Keratinocyte (primary cell): ENCODE data around the gene SEMA3C. TPM values are rescaled to one million over a fixed set of nuclear protein-coding genes. Genes with fewer than 3 reads are reported as not detected.
A peak's percentile ranks its signal among the peaks of the same experiment; 100 is the strongest.

ENCODE experiments used
- DNase-seq: peaks from one replicate; pipeline ENCODE4 v3.0.0-alpha.2; 2011; ENCODE audit warnings: low read depth, missing footprints, low spot score
- FAIRE-seq: peaks from 2 replicates; lab custom pipeline; 2011; peaks lifted over from hg19 to GRCh38; lab: Jason Lieb, UNC
- H2AFZ ChIP-seq: 2 replicates; pipeline ENCODE4 v1.6.0; 2012; ENCODE audit warnings: low read length, control low read depth, inconsistent platforms; ENCODE audit not compliant: control insufficient read depth
- H3K27ac ChIP-seq: 2 replicates; pipeline ENCODE4 v1.5.1; 2011; ENCODE audit warnings: low read length; ENCODE audit not compliant: control insufficient read depth, insufficient read depth
- H3K27me3 ChIP-seq: 3 replicates; pipeline ENCODE4 v1.6.0; 2011; ENCODE audit warnings: low read length; ENCODE audit not compliant: control insufficient read depth, insufficient read depth; ENCODE audit errors: extremely low read depth
- H3K36me3 ChIP-seq, 2 experiments: 2 replicates in 1 of 2; 3 replicates in 1 of 2; pipeline ENCODE4 v1.5.1; 2011; ENCODE audit warnings: low read length in 2 of 2, mild to moderate bottlenecking in 1 of 2; ENCODE audit not compliant: control insufficient read depth in 2 of 2, insufficient read depth in 2 of 2; ENCODE audit errors: extremely low read depth in 1 of 2
- H3K4me1 ChIP-seq: 3 replicates; pipeline ENCODE4 v1.5.1; 2011; ENCODE audit warnings: low read length; ENCODE audit not compliant: control insufficient read depth, insufficient read depth; ENCODE audit errors: extremely low read depth
- H3K4me2 ChIP-seq: 3 replicates; pipeline ENCODE4 v1.6.0; 2011; ENCODE audit warnings: low read depth, low read length; ENCODE audit not compliant: control insufficient read depth, insufficient read depth; ENCODE audit errors: extremely low read depth
- H3K4me3 ChIP-seq, 3 experiments: fragments of 200-600 bp in 1 of 3; sonication (generic) in 1 of 3; 2 replicates in 2 of 3; 3 replicates in 1 of 3; pipeline ENCODE4 v1.5.1; 2011 to 2016; ENCODE audit warnings: low read length in 3 of 3, mild to moderate bottlenecking in 3 of 3, control low read depth in 2 of 3, inconsistent platforms in 1 of 3, low read depth in 1 of 3, mixed read lengths in 1 of 3, mixed run types in 1 of 3, moderate library complexity in 1 of 3; ENCODE audit not compliant: control insufficient read depth in 2 of 3, insufficient read depth in 2 of 3; ENCODE audit errors: extremely low read depth in 1 of 3
- H3K79me2 ChIP-seq: 2 replicates; pipeline ENCODE4 v1.6.0; 2012; ENCODE audit warnings: low read length; ENCODE audit not compliant: control insufficient read depth, insufficient read depth
- H3K9ac ChIP-seq: 3 replicates; pipeline ENCODE4 v1.6.0; 2011; ENCODE audit warnings: low read length; ENCODE audit not compliant: control insufficient read depth, insufficient read depth; ENCODE audit errors: extremely low read depth
- H3K9me1 ChIP-seq: 3 replicates; pipeline ENCODE4 v1.6.0; 2011; ENCODE audit warnings: low read length; ENCODE audit not compliant: control insufficient read depth, insufficient read depth; ENCODE audit errors: extremely low read depth
- H3K9me3 ChIP-seq: 2 replicates; pipeline ENCODE4 v1.5.1; 2012; ENCODE audit warnings: low read depth, low read length; ENCODE audit not compliant: control insufficient read depth
- H4K20me1 ChIP-seq: 3 replicates; pipeline ENCODE4 v1.6.0; 2011; ENCODE audit warnings: low read length; ENCODE audit not compliant: control insufficient read depth, insufficient read depth; ENCODE audit errors: extremely low read depth
- CTCF ChIP-seq, 3 experiments: IDR thresholded peaks in 1 of 3; conservative IDR thresholded peaks in 1 of 3; optimal IDR thresholded peaks in 1 of 3; 2 replicates in 2 of 3; 3 replicates in 1 of 3; pipeline versions ENCODE3 to v1.5.1; 2011; ENCODE audit warnings: low read length in 3 of 3, mild to moderate bottlenecking in 3 of 3, moderate library complexity in 2 of 3, control low read depth in 1 of 3, inconsistent platforms in 1 of 3; ENCODE audit not compliant: insufficient read depth in 2 of 3; ENCODE audit errors: extremely low read depth in 1 of 3
- EZH2 ChIP-seq: IDR thresholded peaks from one replicate; pipeline ENCODE4 v1.6.1; 2012; ENCODE audit warnings: inconsistent platforms, mild to moderate bottlenecking, low read length, moderate library complexity
- dilution Hi-C: fragments of 300-500 bp; cut with MboI; formaldehyde crosslinking; loops from one replicate; pipeline ENCODE4 v1.7.0; 2020; ENCODE audit warnings: low sequenced_read_pairs; ENCODE audit not compliant: extremely low pct_ligation_motif_present
- polyA plus RNA-seq, 5 experiments: library from polyadenylated mRNA; depleted of rRNA in 3 of 5; stranded (reverse) in 3 of 5; stranded (forward) in 1 of 5; unstranded in 1 of 5; fragments of >200 nt; gene quantifications; 1 replicate in 1 of 5; 2 replicates in 3 of 5; 3 replicates in 1 of 5; pipeline versions ENCODE4 v1.2.1 to v1.2.3, GENCODE V29; 2011 to 2012; ENCODE audit warnings: missing spikeins in 2 of 5, low read depth in 1 of 5, low replicate concordance in 1 of 5

The SEMA3C gene
- polyA plus RNA-seq, 1 donor (not counting 4 experiments of a cell fraction or from before 2014, with no cell fraction given), result 142 TPM

- Histone ChIP-seq H3K9me1 (no peaks in the 10 kb centered on the region), H3K9me3 (no peaks in the 10 kb centered on the region), H2AFZ (no peak overlapping the region), H3K4me2 (no peak overlapping the region), H3K27ac (no peak overlapping the region), H3K4me3 (no peak overlapping the region), H3K4me1 (no peaks in the 10 kb centered on the region), H3K79me2 (peaks cover 54% of the 10 kb centered on the region), H3K9ac (no peak overlapping the region), H3K36me3 (peaks cover 0 to 4% of the 10 kb centered on the region in 2 experiments), H4K20me1 (no peaks in the 10 kb centered on the region), H3K27me3 (no peaks in the 10 kb centered on the region)
- no peak for TF ChIP-seq EZH2
- no peak for TF ChIP-seq CTCF (optimal IDR thresholded peaks at IDR 0.05 in 1 of 3, IDR thresholded peaks at IDR 0.05 in 1 of 3, conservative IDR thresholded peaks at IDR 0.05 in 1 of 3; ENCODE audit: extremely low read depth in 1 of 3, insufficient read depth in 2 of 3, low read length in 3 of 3)
- DNase-seq (no peak), FAIRE-seq (peak; percentile 20)
- dilution Hi-C loops, result no loop called here
Observed at GRCh38 chr7:80891259-80891544, 27.6 kb downstream of the SEMA3C start.

GRCh38 chr7:80890426-80891258 is 28.2 kb downstream of the SEMA3C start:
- no peak overlapping the region for H3K4me2 ChIP-seq
- FAIRE-seq, result no peak
- H2AFZ ChIP-seq, result no peak overlapping the region
- no peaks in the 10 kb centered on the region for H4K20me1 ChIP-seq
- no peak overlapping the region for H3K4me3 ChIP-seq
- H3K79me2 ChIP-seq, result peaks cover 52% of the 10 kb centered on the region
- H3K27ac ChIP-seq, result no peak overlapping the region
- H3K27me3 ChIP-seq, result no peaks in the 10 kb centered on the region
- no peaks in the 10 kb centered on the region for H3K4me1 ChIP-seq
- dilution Hi-C loops, result no loop called here
- DNase-seq, result no peak
- no peak overlapping the region for H3K9ac ChIP-seq
- peaks cover 0 to 4% of the 10 kb centered on the region in 2 experiments for H3K36me3 ChIP-seq
- TF ChIP-seq EZH2 (no peak), CTCF (optimal IDR thresholded peaks at IDR 0.05 in 1 of 3, IDR thresholded peaks at IDR 0.05 in 1 of 3, conservative IDR thresholded peaks at IDR 0.05 in 1 of 3; ENCODE audit: extremely low read depth in 1 of 3, insufficient read depth in 2 of 3, low read length in 3 of 3) (no peak)
- no peaks in the 10 kb centered on the region for H3K9me1 ChIP-seq
- no peaks in the 10 kb centered on the region for H3K9me3 ChIP-seq
